HT-29 (cell line): ENCODE results near the gene ICE1. TPM values are rescaled to one million over a fixed set of nuclear protein-coding genes. Genes with fewer than 3 reads are reported as not detected.
A peak's percentile ranks its signal among the peaks of the same experiment; 100 is the strongest.
"Not testable (repeated sequence)": the region's sequence is repeated elsewhere in the genome, so short reads cannot be mapped to it uniquely, and the experiment has no call there.

Experiments used
- DNase-seq: peaks from one replicate; pipeline ENCODE4 v3.0.0-alpha.2; 2015; ENCODE audit warnings: low spot score
- total RNA-seq: library from RNA; depleted of rRNA; stranded (reverse); fragments of >200 nt; shearing (Covaris generic); gene quantifications from 2 replicates; pipeline ENCODE4 v1.2.3, GENCODE V29; 2014

ICE1 gene
- total RNA-seq, 1 experiment from 2014 or later, result 18.1 TPM

DNA sequence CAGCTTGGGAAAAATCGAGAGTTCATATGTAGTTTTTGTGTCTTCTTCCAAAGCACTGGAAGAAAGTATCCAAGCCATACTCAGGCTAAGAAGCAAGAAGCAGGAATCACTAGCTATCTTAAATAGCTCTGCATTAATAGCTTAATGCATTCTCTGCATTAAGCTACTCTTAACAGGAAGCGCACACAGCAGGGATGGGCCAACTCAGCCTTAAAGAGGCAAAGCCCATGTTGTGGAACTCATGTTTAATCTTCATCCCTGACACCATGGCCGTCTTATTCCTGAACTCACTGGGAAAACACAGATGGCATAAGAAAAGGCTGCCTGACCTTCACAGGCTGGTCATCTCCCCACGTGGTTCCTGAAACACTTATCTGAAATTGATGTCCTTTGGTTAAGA is 18.7 kb upstream of the ICE1 start:
- no peak for DNase-seq

- no peak for DNase-seq
Measured at GRCh38 chr5:5404381-5404780, 18.1 kb upstream of the ICE1 start.

DNA sequence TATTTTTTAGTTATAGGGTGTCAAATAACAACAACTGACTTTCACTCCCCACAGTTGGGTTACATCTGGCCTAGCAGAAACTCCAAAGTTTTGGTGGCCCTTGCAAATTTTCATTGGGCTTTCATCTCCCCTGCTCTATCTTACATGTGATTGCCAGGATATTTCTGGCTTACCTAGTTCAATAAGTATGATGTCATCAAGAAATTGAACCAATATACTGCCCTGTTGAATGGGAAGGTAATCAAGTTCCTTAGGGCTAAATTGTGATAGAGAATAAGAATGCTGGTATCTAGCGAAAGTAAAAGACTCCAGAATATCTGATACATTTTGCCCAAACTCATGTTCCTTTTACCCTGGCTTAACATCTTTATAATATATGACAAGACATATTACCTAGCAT is 17.0 kb upstream of the ICE1 start:
- DNase-seq, result no peak

- no peak for DNase-seq
Measured at GRCh38 chr5:5407924-5408323, 14.6 kb upstream of the ICE1 start.

DNA sequence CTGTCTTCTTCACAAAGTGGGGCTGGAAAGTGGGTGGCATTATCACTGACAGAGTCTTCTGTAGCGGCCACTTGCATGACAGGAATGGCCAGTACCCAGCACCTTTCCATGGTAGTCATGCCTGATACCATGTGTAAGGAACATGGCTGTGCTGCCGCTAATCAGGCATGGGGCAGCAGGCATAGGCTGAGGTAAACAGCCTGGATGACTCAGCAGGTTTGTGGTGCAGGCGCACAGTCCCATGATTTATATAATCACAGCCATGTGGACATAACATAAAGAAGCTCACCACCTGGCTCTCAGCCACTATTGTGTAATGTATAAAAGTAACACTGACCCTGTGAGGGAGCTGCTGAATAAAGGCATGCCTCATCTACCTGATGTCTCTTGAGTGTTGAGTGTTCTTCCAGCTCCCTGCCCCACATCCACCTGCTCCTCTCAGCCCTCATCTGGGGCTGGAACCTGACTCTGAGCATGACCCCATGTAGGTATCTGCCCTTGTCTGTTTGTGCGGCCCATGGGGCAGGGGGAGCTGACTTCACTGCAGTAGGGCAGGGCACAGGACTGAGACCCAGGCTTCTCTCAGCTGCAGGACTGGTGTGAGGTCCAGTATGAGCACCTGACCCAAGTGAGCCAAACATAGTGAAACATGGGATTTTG is 13.2 kb upstream of the ICE1 start:
- peak; percentile 12 for DNase-seq

DNA sequence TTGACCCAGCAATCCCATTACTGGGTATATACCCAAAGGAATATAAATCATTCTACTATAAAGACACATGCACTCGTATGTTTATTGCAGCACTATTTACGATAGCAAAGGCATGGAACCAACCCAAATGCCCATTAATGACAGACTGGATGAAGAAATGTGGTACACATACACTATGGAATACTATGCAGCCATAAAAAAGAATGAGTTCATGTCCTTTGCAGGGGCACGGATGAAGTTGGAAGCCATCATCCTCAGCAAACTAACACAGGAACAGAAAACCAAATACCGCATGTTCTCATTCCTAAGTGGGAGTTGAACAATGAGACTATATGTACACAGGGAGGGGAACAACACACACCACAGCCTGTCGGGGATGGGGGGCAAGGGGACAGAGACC is 8.6 kb upstream of the ICE1 start:
- DNase-seq, result not testable (repeated sequence)

- no peak for DNase-seq
Measured at GRCh38 chr5:5414999-5415398, 7.5 kb upstream of the ICE1 start.

DNA sequence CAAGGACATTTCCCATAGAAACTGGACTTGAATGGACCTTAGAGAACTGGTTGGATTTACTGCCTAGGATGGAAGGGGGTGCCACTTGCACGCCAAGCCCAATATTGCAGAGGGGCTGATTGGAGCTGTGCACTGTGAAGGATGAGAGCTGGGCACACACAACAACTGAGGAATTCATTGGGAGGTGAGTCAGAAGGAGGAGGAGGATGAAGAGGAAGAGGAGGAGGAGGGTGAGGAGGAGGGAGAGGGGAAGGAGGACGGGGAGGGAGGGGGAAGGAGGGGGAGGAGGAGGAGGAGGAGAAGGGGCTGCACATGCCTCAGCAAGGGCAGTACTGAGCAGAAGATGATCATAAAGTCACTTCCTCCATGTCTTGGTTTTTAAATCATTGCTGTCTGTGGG is 5.7 kb upstream of the ICE1 start:
- no peak for DNase-seq

DNA sequence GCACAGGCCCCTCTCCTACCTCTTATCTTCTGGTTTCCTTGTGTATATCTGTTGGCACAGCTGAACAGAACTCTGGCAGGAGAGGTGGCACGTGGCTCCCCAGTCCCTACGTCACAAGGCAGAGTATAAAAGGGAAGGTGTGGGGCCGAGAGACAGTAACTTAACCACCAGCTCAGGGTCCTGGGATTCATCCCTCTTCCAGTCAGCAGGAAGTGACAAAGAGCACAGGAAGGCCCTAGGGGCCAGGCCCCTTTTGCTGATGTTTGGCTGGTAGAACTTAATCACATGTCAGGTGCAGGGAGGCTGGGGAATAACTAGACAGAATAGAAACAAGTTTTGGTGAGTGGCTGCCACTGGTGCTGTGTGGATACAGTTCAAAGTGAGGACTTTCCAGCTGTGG is 4.5 kb upstream of the ICE1 start:
- DNase-seq, result no peak

DNA sequence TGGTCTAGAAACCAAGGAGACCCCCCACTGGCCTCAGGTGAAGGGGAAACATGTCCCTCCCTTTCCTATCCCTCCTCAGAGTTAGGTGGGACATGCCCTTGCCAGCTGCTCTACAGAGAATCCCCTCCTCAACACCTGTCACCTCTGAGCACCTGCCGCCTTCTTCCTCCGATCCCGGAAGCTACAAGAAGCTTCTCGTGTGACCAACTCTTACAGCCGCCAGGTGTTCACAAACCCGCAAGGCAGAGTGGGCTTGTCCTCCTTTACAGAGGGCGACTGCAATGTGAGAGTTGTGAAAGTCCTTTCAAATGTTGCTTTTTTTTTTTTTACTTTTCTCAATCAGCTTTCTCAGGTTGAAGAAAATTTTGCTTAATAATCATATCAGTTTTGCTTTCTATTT is 3.7 kb upstream of the ICE1 start:
- no peak for DNase-seq

DNA sequence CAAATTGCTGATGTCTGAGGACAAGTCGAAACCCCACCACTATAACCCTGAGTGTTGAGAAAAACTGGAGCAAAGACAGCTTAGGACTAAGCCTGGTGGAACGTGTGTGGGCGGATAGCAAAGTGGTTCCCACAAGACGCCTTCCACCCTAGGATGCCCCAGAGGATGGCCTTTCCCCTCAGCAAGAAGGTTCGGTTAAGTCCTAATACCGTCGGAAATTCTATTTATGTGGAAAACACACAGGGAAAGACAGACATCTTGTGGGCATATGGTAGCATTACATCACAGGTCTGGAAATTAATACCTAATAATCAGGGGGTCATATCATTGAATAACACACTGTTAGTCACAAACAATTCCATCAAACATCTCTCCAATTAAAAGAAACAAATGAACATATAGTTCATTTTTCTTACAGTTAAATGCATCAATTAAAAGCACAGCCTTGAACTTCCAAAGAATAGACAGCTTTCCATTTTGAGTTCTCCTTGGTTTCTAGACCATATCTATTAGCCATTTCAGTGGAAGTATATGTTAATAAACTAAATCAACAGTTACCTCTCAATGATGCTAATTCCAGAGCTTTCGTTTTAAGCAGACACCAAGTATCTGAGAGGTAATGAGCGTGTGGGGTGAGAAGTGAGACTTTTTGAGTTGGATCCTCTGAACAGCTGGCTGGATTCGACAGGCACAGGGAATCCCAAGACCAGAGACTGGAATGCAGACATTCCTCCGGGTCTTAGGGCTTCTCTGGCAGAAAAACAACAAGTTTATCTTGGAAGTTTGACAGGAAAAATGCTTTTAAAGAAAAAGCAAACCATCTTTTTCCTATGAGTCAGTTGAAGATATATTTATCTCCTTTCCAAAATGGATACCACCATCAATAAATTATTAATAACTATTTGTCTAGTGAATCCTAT is 2.9 kb upstream of the ICE1 start:
- DNase-seq, result peak; percentile 72

- no peak for DNase-seq
Measured at GRCh38 chr5:5420251-5420650, 2.2 kb upstream of the ICE1 start.

DNA sequence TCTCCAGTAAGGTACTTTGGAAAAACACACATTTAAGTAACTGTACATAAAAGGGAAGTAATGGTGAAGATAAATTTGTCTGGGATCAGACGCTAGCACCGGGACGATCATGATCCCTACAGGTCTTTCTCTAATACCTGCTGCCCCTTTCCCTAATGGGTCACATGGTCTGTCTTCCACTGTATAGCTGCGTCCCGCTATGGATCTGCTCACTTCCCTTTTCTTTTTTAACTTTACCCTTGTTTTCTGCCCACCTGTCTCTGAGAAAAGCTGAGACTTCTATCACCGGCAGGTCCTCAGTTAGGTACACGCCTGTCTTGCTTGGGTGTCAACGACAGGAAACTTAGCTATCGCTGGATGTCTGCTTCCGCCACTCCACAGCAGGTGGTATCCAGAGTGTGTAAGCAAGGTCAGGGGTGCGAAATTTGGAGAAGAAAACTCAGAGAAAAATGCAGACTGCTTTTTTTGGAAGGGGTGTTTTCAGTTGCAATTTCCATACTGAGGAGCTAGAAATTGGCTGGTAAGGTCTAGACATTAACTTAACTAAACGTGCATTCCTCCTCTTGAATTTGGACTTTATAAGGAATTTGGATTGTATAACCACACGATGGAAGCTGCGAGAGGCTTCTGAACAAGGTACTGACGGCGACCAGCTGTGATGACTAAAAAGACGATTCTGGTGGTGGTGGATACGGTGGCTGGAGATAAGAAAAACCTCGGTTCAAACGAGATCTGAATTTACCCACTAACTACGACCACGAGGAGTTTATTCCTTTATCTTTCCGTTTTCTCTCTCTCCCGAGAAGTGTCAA is 1.1 kb upstream of the ICE1 start:
- peak; percentile 28 for DNase-seq

- DNase-seq, result peak; percentile 13
Measured at GRCh38 chr5:5422819-5423515, 490 bp downstream of the ICE1 start.

GRCh38 chr5:5423586-5423985 is 1.1 kb downstream of the ICE1 start:
- no peak for DNase-seq

GRCh38 chr5:5424736-5425135 is 2.3 kb downstream of the ICE1 start:
- DNase-seq, result no peak

- no peak for DNase-seq
Measured at GRCh38 chr5:5430136-5430535, 7.7 kb downstream of the ICE1 start.

DNA sequence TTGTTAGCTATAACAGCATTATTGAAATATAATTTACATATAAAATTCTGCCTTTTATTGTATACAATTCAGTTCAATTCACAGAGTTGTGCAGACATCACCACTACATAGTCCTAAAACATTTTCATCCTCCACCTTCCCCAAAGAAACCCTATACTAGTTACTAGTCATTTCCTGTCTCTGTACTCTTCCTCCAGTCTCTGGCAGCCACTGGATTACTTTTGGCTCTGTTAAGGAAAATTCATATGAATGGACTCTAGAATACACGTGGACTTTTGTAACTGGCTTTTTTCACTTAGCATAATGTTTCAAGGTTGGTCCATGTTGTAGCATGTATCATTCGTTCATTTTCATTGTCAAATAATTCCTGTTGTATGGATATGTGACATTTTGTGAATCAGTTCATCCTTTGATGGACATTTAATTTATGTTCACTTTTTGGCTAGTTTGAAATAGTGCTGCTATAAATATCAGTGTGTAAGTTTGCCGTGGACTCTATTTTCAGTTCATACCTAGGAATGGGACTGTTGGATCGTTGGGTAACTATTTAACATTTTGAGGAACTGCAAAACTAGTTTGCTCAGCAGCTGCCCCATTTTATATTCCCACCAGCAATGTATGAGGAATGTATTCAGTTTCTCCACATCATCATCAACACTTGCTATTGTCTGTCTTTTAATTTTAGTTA is 9.7 kb downstream of the ICE1 start:
- DNase-seq, result no peak

DNA sequence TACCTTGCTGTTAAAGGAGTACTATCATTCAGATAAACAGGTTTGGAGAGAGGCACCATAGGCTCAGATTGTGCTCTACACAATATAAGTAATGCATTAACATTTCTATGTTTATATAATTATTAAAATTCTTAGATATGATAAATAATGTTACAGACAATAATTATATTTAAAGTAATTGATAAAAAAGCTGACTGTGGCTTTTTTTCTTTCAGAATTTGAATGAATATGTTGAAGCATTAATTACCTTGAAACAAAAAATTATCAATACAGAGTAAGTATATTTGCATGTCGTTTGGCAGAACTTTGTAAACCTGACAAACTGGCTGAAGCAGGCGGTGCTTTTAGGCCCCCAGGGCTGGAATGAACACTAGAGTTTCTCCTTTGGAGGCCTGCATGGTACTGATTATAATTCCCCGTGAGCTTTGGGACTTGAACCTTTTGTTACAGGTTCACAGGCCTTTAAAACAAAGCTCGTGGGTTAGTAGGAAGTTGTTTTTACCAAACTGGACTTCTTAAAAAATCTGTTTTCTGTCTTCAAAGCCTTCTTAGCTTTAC is 13.8 kb downstream of the ICE1 start:
- DNase-seq, result no peak
